ENCODE results near the gene TALDO1.
A peak's percentile ranks its signal among the peaks of the same experiment; 100 is the strongest.

The TALDO1 gene

DNA sequence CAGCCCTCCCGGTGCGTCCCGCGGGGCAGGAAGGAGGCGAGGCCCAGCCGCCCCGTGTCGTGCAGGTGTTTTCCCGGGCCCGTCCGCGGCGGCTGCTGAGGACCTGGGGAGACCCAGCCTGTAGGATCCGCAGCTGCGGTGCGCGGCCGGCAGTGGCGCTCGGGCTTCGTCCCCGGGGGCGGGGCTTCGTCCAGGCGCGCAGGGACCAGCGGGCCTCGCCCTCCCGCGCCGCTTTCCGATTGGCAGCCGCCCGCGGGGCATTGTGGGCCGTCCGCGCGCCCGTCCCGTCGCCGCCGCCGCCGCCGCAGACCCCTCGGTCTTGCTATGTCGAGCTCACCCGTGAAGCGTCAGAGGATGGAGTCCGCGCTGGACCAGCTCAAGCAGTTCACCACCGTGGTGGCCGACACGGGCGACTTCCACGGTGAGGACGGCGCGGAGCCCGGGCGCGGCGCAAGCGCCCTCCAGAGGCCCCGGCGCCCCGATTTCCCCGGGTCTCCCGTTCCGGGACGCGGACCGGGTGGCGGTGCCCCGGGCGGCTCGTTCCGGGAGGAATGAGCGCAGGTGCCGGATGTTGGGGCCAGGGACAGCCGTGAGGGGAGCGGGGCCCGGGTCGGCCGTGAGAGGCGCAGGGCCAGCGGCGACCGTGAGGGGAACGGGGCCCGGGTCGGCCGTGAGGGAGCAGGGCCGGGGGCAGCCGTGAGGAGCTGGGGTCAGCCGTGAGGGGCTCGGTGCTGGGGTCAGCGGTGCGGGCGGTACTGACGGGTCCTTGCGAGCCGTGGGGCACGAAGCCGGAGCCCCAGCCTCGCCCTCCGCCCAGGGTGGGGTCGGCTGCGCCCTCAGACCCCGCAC, at the start of gene TALDO1:
Gene TALDO1, plus strand, starts transcription at position 307 of the 849 bp plus-strand sequence. Its CDS starts 18 bp downstream, at position 325.
- H3K4me3 ChIP-seq (ENCODE audit: low read depth in 1 of 2, low read length in 2 of 2) = peak within 1 kb of the TSS; percentile 71 to 80
- H3K27ac ChIP-seq (ENCODE audit: low read depth, low read length) = peak within 1 kb of the TSS; percentile 32
- no peaks in the 10 kb centered on the region for H3K36me3 ChIP-seq (ENCODE audit: insufficient read depth, low read length)
- H3K4me1 ChIP-seq (ENCODE audit: insufficient read depth, low read length) = peaks cover 16% of the 10 kb centered on the region
- no peaks in the 10 kb centered on the region for H3K9me3 ChIP-seq (ENCODE audit: low read length)
- H3K9ac ChIP-seq (ENCODE audit: low read length) = peak within 1 kb of the TSS; percentile 49
- no peaks in the 10 kb centered on the region for H3K27me3 ChIP-seq (ENCODE audit: control insufficient read depth in 1 of 2, insufficient read depth in 2 of 2, low read length in 2 of 2)

DNA sequence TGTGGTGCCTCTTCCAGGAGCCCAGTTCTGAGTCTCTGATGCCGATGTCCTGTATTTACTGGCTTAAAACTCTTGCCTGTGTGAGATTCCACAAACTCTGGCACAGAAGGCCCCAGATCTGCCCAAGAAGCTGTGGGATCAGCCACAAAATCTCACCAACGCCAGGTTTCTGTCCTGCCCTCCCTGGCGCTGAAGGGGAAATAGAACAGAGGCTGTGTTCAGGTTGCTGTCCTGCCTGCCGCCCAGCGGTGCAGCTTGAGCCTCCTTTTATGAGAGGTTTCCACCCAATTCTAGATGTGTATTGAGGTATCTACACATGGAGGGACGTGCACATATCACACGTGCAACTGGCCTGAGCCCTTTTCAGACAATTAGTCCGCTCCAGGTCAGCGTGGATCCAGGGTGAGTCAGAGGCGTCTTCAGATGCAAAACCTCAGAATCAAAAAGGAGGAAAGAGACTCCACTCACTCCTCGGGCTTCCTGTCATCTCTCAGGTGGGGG, 49.4 kb upstream of the TALDO1 start:
- peak overlapping the region in 1 of 2 donors; percentile 2 for H3K4me3 ChIP-seq (ENCODE audit: low read depth in 1 of 2, low read length in 2 of 2)
- peak overlapping the region; percentile 0 for H3K9ac ChIP-seq (ENCODE audit: low read length)

DNA sequence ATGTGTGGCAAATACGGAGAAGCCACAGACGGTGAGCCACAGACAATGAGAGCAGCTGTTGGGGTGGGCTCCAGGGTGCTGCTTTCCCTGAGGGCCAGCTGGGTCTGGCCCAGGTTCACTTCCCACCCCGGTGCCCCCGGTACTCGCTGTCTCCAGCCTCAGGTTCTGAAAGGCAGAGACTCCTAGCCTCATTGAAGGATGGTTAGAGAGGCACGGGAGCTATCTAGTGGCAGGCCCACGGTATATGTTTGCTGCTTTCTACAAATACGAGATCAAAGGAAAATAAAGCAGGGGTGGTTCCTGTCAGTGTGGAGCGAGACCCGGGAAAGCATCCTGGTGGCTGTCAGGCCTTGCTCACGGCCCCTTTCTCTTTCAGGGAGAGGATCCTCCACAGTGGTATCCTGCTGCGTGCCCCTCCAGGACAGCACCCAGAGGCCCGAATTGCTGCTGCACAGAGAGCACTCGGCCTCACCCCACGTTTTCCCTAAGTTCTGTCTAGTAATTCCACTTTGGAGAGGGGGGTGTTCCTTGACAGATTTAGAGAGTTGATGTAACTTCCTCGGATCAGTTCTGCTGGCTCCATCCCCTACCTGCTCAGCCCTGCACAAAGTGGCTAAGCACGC, 48.7 kb upstream of the TALDO1 start:
- no peaks in the 10 kb centered on the region for H3K9me3 ChIP-seq (ENCODE audit: low read length)
- H3K27me3 ChIP-seq (ENCODE audit: control insufficient read depth in 1 of 2, insufficient read depth in 2 of 2, low read length in 2 of 2) = no peaks in the 10 kb centered on the region
- peaks cover 25% of the 10 kb centered on the region for H3K4me1 ChIP-seq (ENCODE audit: insufficient read depth, low read length)
- H3K9ac ChIP-seq (ENCODE audit: low read length) = no peak overlapping the region
- peaks cover 18% of the 10 kb centered on the region for H3K36me3 ChIP-seq (ENCODE audit: insufficient read depth, low read length)
- H3K4me3 ChIP-seq (ENCODE audit: low read depth in 1 of 2, low read length in 2 of 2) = no peak overlapping the region
- no peak overlapping the region for H3K27ac ChIP-seq (ENCODE audit: low read depth, low read length)

More for the DNA sequence above, 49.4 kb upstream of the TALDO1 start:
- Histone ChIP-seq H3K27ac (ENCODE audit: low read depth, low read length) (peak overlapping the region; percentile 12), H3K27me3 (ENCODE audit: control insufficient read depth in 1 of 2, insufficient read depth in 2 of 2, low read length in 2 of 2) (no peaks in the 10 kb centered on the region), H3K36me3 (ENCODE audit: insufficient read depth, low read length) (peaks cover 13% of the 10 kb centered on the region), H3K9me3 (ENCODE audit: low read length) (no peaks in the 10 kb centered on the region), H3K4me1 (ENCODE audit: insufficient read depth, low read length) (peaks cover 30% of the 10 kb centered on the region)

DNA sequence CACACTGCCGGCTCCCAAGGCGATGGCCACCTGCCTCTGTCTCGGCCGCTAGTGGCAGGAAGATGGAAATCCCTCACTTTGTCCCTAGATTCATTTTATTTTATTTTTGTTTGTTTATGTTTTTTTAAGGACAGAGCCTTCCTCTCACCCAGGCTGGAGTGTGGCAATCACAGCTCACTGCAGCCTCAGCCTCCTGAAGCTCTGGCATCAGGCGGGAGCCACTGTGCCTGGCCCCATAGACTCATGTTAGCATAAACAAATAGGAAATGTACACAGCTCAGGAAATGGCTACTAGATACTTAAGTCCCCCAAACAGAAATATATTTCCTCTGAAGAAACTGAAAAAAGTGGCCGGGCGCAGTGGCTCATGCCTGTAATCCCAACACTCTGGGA, 48.2 kb upstream of the TALDO1 start:
- H3K36me3 ChIP-seq (ENCODE audit: insufficient read depth, low read length) = peaks cover 18% of the 10 kb centered on the region
- no peak overlapping the region for H3K9ac ChIP-seq (ENCODE audit: low read length)
- no peak overlapping the region for H3K27ac ChIP-seq (ENCODE audit: low read depth, low read length)
- no peaks in the 10 kb centered on the region for H3K9me3 ChIP-seq (ENCODE audit: low read length)
- H3K4me3 ChIP-seq (ENCODE audit: low read depth in 1 of 2, low read length in 2 of 2) = no peak overlapping the region
- H3K4me1 ChIP-seq (ENCODE audit: insufficient read depth, low read length) = peaks cover 20% of the 10 kb centered on the region
- no peaks in the 10 kb centered on the region for H3K27me3 ChIP-seq (ENCODE audit: control insufficient read depth in 1 of 2, insufficient read depth in 2 of 2, low read length in 2 of 2)

DNA sequence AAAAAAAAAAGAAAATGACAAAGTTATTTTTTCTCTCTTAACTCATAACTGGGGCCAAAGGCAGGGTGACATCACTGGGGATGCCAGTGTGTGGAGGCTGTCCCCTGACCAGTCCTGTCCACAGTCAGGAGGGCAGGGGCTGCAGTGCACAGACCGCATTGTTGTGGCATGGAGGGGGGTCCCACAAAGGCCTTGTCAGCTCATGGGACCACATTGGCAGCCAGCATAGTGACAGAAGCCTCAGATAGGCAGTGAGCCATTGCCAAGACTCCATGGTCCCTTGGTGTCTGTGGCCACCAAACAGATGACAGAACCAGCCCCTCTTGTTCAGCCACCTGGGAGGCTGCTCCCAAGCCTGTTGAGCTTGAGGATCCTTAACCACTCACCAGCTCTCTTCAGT, 47.5 kb upstream of the TALDO1 start:
- Histone ChIP-seq H3K36me3 (ENCODE audit: insufficient read depth, low read length) (peaks cover 18% of the 10 kb centered on the region), H3K27ac (ENCODE audit: low read depth, low read length) (no peak overlapping the region), H3K9me3 (ENCODE audit: low read length) (no peaks in the 10 kb centered on the region), H3K4me1 (ENCODE audit: insufficient read depth, low read length) (peaks cover 18% of the 10 kb centered on the region), H3K9ac (ENCODE audit: low read length) (no peak overlapping the region), H3K4me3 (ENCODE audit: low read depth in 1 of 2, low read length in 2 of 2) (no peak overlapping the region), H3K27me3 (ENCODE audit: control insufficient read depth in 1 of 2, insufficient read depth in 2 of 2, low read length in 2 of 2) (no peaks in the 10 kb centered on the region)

DNA sequence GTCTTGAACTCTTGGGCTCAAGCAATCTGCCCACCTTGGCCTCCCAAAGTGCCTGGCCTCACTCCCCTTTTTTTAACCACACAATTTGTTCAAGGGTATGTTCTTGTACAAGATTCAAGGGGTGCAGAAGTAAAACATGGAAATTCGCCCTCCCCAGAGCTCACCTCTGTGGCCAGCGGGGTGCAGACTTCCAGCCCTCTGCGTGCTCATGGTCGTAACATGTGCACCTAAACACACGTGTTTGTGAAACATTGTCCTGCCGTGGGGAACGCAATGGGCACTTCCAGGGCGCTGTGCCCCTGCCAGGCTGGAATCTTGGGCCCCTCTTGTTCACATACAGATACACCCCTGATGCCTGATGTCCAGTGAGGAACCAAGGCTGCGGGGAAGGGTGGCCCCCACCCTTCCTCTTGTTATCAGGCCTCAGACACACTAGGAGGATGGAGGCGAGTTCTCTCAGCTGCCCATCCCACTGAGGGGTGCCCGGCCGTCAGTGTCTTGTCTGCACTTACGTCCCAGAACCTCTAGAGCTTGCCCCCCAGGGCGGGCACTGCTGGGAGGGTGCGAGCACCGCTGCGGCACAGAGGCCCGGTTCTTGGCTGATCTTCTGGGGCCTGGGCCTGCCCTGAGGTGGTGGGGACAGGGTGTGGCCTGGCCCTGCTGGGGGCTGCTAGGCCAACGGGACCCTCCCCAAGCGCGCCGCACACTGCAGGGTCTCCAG, 45.4 kb upstream of the TALDO1 start:
- Histone ChIP-seq H3K27me3 (ENCODE audit: control insufficient read depth in 1 of 2, insufficient read depth in 2 of 2, low read length in 2 of 2) (no peaks in the 10 kb centered on the region), H3K27ac (ENCODE audit: low read depth, low read length) (no peak overlapping the region), H3K9ac (ENCODE audit: low read length) (no peak overlapping the region), H3K4me1 (ENCODE audit: insufficient read depth, low read length) (peaks cover 17% of the 10 kb centered on the region), H3K4me3 (ENCODE audit: low read depth in 1 of 2, low read length in 2 of 2) (no peak overlapping the region), H3K36me3 (ENCODE audit: insufficient read depth, low read length) (peaks cover 18% of the 10 kb centered on the region), H3K9me3 (ENCODE audit: low read length) (no peaks in the 10 kb centered on the region)

DNA sequence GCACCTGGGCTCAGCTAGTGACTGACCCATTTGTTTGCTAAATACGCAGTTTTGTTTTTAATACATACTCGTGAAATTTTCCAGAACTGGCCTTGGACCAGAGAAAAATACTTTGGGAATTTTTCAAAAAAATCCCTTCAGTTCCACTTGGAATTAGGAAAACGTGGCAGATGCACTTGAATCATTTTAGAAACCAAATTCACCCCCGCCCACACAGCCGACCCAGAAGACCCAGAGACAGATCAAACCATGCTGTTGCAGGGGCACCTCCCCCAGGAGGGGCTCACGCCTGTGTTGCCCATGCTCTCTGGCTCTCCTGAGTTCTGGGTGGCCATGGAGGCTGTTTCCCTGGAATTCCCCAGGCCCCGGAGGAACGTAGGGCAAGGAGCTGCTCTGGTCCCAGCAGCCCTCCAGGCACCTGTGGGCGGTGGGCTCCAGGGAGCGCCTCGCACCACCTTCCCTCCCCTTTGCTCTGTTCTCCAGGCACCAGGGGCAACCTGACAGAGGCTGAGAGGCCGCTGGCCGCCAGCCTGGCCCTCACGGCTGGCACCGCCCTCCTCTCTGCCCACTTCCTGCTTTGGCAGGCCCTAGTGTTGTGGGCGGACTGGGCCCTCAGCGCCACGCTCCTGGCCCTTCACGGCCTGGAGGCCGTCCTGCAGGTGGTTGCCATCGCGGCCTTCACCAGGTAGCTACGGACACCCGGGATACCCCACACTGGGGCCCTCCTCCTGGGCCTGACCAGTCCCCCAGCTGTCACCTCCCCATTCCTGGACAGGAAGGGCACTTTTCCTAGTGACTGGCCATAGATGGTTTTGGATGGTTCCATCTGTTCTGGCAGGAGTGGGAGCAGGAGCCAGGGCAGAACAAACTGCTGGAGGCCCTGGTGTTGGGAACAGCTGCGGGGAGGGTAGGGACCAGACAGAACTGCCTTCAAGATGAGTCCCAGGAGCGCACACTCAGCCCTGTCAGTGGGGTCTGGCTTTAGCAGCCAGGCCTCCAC, 44.5 kb upstream of the TALDO1 start:
- Histone ChIP-seq H3K27ac (ENCODE audit: low read depth, low read length) (no peak overlapping the region), H3K4me3 (ENCODE audit: low read depth in 1 of 2, low read length in 2 of 2) (no peak overlapping the region), H3K27me3 (ENCODE audit: control insufficient read depth in 1 of 2, insufficient read depth in 2 of 2, low read length in 2 of 2) (peaks cover 0 to 7% of the 10 kb centered on the region in 2 donors), H3K36me3 (ENCODE audit: insufficient read depth, low read length) (peaks cover 18% of the 10 kb centered on the region), H3K9ac (ENCODE audit: low read length) (no peak overlapping the region), H3K4me1 (ENCODE audit: insufficient read depth, low read length) (peaks cover 17% of the 10 kb centered on the region), H3K9me3 (ENCODE audit: low read length) (no peaks in the 10 kb centered on the region)

DNA sequence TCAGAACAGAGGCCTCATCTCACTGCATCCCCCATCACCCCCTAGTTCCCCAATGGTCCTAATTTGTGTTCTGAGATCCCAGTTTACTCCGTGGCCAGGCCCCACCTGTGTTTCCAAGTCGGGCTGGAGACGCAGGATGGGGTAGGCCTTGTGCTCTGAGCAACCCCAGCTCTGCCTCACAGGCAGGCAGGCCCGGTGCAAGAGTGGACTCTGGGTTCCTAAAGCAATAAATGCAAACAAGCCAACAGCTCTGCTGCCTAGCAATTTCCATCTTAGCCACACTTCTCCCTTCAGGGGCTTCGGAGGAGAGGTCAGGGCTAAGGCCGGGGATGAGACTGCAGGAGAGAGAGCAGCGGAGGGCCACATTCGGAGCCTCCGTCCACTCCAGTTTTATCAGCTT, 43.8 kb upstream of the TALDO1 start:
- H3K4me3 ChIP-seq (ENCODE audit: low read depth in 1 of 2, low read length in 2 of 2) = no peak overlapping the region
- no peak overlapping the region for H3K27ac ChIP-seq (ENCODE audit: low read depth, low read length)
- H3K9me3 ChIP-seq (ENCODE audit: low read length) = no peaks in the 10 kb centered on the region
- peaks cover 18% of the 10 kb centered on the region for H3K36me3 ChIP-seq (ENCODE audit: insufficient read depth, low read length)
- peaks cover 0 to 9% of the 10 kb centered on the region in 2 donors for H3K27me3 ChIP-seq (ENCODE audit: control insufficient read depth in 1 of 2, insufficient read depth in 2 of 2, low read length in 2 of 2)
- H3K9ac ChIP-seq (ENCODE audit: low read length) = no peak overlapping the region
- peaks cover 12% of the 10 kb centered on the region for H3K4me1 ChIP-seq (ENCODE audit: insufficient read depth, low read length)

DNA sequence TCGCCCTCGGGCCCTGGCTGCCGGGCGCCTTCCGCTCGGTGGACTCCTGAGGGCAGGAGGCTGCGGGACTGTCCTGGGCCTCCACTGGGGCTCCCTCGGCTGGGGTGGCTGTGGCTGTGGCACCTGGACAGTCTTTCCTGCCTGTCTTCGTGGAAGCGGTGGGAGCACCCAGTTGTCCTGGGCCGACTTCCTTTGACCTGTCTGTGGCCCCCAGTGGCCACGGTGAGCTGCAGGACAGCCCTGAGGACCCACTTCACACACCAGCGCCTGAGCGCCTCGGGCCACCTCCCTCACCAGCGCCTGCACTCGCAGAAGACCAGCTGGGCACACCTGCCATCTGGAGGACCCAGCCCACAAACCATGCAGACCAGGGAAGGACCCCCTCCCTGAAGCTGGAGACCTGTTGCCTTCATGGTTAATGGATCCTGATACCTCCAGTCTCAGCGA, 43.0 kb upstream of the TALDO1 start:
- H3K36me3 ChIP-seq (ENCODE audit: insufficient read depth, low read length) = peaks cover 18% of the 10 kb centered on the region
- no peak overlapping the region for H3K9ac ChIP-seq (ENCODE audit: low read length)
- peaks cover 0 to 9% of the 10 kb centered on the region in 2 donors for H3K27me3 ChIP-seq (ENCODE audit: control insufficient read depth in 1 of 2, insufficient read depth in 2 of 2, low read length in 2 of 2)
- H3K9me3 ChIP-seq (ENCODE audit: low read length) = no peaks in the 10 kb centered on the region
- no peak overlapping the region for H3K27ac ChIP-seq (ENCODE audit: low read depth, low read length)
- no peak overlapping the region for H3K4me3 ChIP-seq (ENCODE audit: low read depth in 1 of 2, low read length in 2 of 2)
- H3K4me1 ChIP-seq (ENCODE audit: insufficient read depth, low read length) = peaks cover 12% of the 10 kb centered on the region

DNA sequence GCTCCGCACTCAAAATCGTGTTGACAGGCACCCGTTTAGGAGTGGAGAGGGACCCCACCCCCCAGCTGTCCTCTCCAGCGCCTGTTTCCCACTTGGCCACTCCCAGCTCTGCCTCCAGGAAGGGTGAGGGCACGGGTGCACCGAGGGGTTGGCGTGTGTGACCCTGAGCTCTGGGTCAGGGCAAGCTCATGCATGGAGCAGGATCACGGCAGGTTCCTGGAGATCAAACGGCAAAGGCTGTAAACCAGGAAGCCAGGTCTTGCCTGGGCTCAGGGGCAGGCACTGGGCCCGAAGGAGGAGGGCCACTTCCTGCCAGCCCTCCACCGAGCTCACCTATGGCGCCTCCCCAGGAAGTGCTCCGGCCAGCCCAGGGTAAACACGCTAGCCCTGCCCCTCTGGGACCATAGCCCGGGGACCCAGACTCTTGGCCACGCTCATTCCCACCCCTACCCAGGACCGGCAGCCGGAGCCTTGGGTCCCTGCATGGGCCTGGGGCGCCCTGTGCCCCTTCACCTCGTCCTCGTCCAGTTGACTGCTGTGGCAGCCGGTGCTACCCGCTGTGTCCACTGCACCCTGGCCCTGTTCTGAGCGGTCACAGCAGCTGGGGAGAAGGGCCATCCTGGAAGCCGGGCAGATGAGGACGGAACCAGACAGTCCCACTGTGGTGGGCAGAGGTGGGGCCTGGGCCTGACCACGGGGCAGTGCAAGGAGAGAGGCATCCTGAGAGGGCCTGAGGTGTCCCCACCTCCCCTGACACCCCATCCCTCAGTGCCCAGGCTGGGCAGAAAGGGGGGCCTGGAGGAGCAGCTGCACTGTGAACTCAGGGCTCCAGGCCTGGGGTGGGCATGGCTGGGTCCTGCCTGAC, 42.3 kb upstream of the TALDO1 start:
- Histone ChIP-seq H3K4me1 (ENCODE audit: insufficient read depth, low read length) (peaks cover 12% of the 10 kb centered on the region), H3K9ac (ENCODE audit: low read length) (no peak overlapping the region), H3K36me3 (ENCODE audit: insufficient read depth, low read length) (peaks cover 18% of the 10 kb centered on the region), H3K27ac (ENCODE audit: low read depth, low read length) (peak overlapping the region; percentile 27), H3K27me3 (ENCODE audit: control insufficient read depth in 1 of 2, insufficient read depth in 2 of 2, low read length in 2 of 2) (peaks cover 0 to 9% of the 10 kb centered on the region in 2 donors), H3K4me3 (ENCODE audit: low read depth in 1 of 2, low read length in 2 of 2) (peak overlapping the region in 1 of 2 donors; percentile 15), H3K9me3 (ENCODE audit: low read length) (no peaks in the 10 kb centered on the region)

All from muscle layer of colon (tissue), 2 donors.